ENCODE data around the gene PBX2.
"Not testable (repeated sequence)": the region's sequence is repeated elsewhere in the genome, so short reads cannot be mapped to it uniquely, and the experiment has no call there.

The PBX2 gene

GRCh38 chr6:32186151-32186840 is 3.7 kb downstream of the PBX2 start:
- not testable (repeated sequence) for FAIRE-seq

- peak; percentile 91 for FAIRE-seq
These were observed 4.3 kb downstream of the PBX2 start for GRCh38 chr6:32185681-32186131.

GRCh38 chr6:32184084-32184640 is 5.8 kb downstream of the PBX2 start, which contains the start of gene AGER:
Gene AGER (minus strand): TSS chr6:32184253. CDS start chr6:32184222, 31 bp downstream.
- FAIRE-seq: no peak

- FAIRE-seq: no peak
These were observed 6.4 kb downstream of the PBX2 start for GRCh38 chr6:32183483-32184083.

- FAIRE-seq: no peak
These were observed 7.0 kb downstream of the PBX2 start for GRCh38 chr6:32183030-32183429.

- FAIRE-seq: no peak
These were observed 7.4 kb downstream of the PBX2 start for GRCh38 chr6:32182555-32182981.

- no peak for FAIRE-seq
These were observed 8.0 kb downstream of the PBX2 start for GRCh38 chr6:32181915-32182529.

- no peak for FAIRE-seq
These were observed 8.8 kb downstream of the PBX2 start for GRCh38 chr6:32181148-32181702.

- no peak for FAIRE-seq
These were observed 10.1 kb downstream of the PBX2 start for GRCh38 chr6:32179766-32180405.

GRCh38 chr6:32178547-32179440 is 11.2 kb downstream of the PBX2 start:
- no peak for FAIRE-seq

- FAIRE-seq: peak; percentile 98
These were observed 12.0 kb downstream of the PBX2 start, which contains the start of gene RNF5 for GRCh38 chr6:32177788-32178546. Gene RNF5 (plus strand): TSS chr6:32178405. CDS start chr6:32178512, 107 bp downstream.

GRCh38 chr6:32177183-32177787 is 12.7 kb downstream of the PBX2 start:
- FAIRE-seq: no peak

- no peak for FAIRE-seq
These were observed 13.4 kb downstream of the PBX2 start for GRCh38 chr6:32176476-32177182.

GRCh38 chr6:32175711-32176475 is 14.1 kb downstream of the PBX2 start, which contains the start of gene AGPAT1:
Gene AGPAT1 (minus strand): TSS chr6:32176084. CDS start chr6:32171496, 4,588 bp downstream.
- peak; percentile 67 for FAIRE-seq

GRCh38 chr6:32175322-32175710 is 14.7 kb downstream of the PBX2 start:
- FAIRE-seq: no peak

- FAIRE-seq: no peak
These were observed 15.6 kb downstream of the PBX2 start for GRCh38 chr6:32174416-32174815.

- no peak for FAIRE-seq
These were observed 16.8 kb downstream of the PBX2 start for GRCh38 chr6:32173051-32173727.

GRCh38 chr6:32171234-32171633 is 18.8 kb downstream of the PBX2 start:
- no peak for FAIRE-seq

Data from A204.1 (cell line).